GM23338 (cell line): ENCODE measurements around the gene HHIP. TPM values are rescaled to one million over a fixed set of nuclear protein-coding genes. Genes with fewer than 3 reads are reported as not detected.

Experiments used
- ATAC-seq: fragments of 200-7000 bp; cut with Tn5 transposase; 3 replicates; pipeline ENCODE4 v1.9.1; 2020
- DNase-seq: peaks from one replicate; pipeline ENCODE4 v3.0.0-alpha.2; 2015; ENCODE audit warnings: low spot score
- H2AFZ ChIP-seq: fragments of 200-600 bp; sonication (generic); 2 replicates; pipeline ENCODE4 v1.8.0; 2016; ENCODE audit warnings: antibody characterized with exemption, mild to moderate bottlenecking, moderate library complexity
- H3F3A ChIP-seq: fragments of 200-600 bp; sonication (generic); replicated peaks from 2 replicates; pipeline ENCODE4 v1.8.0; 2017; ENCODE audit warnings: antibody characterized with exemption, mixed run types, low read depth
- H3K27ac ChIP-seq: fragments of 200-600 bp; sonication (generic); 2 replicates; pipeline ENCODE4 v1.6.1; 2016; ENCODE audit warnings: low read depth
- H3K27me3 ChIP-seq: fragments of 200-600 bp; sonication (generic); 2 replicates; pipeline ENCODE4 v1.8.0; 2016; ENCODE audit warnings: mild to moderate bottlenecking, mixed run types, moderate library complexity; ENCODE audit not compliant: insufficient read depth
- H3K36me3 ChIP-seq: fragments of 200-600 bp; sonication (generic); 2 replicates; pipeline ENCODE4 v1.8.0; 2016; ENCODE audit warnings: mild to moderate bottlenecking; ENCODE audit not compliant: insufficient read depth
- H3K4me1 ChIP-seq: fragments of 200-600 bp; sonication (generic); 2 replicates; pipeline ENCODE4 v1.8.0; 2016; ENCODE audit warnings: mild to moderate bottlenecking, moderate library complexity; ENCODE audit not compliant: insufficient read depth
- H3K4me2 ChIP-seq: fragments of 200-600 bp; sonication (generic); 2 replicates; pipeline ENCODE4 v1.7.1; 2017; ENCODE audit warnings: mixed run types
- H3K4me3 ChIP-seq: fragments of 200-600 bp; sonication (generic); 2 replicates; pipeline ENCODE4 v1.6.1; 2016; ENCODE audit warnings: mixed run types
- H3K79me2 ChIP-seq: fragments of 200-600 bp; sonication (generic); replicated peaks from 2 replicates; pipeline ENCODE4 v1.8.0; 2017; ENCODE audit warnings: mild to moderate bottlenecking; ENCODE audit not compliant: insufficient read depth
- H3K9me2 ChIP-seq: fragments of 200-600 bp; sonication (generic); 2 replicates; pipeline ENCODE4 v1.8.0; 2017; ENCODE audit not compliant: insufficient read depth
- H4K20me1 ChIP-seq: fragments of 200-600 bp; sonication (generic); replicated peaks from 2 replicates; pipeline ENCODE4 v1.8.0; 2017; ENCODE audit warnings: mild to moderate bottlenecking; ENCODE audit not compliant: insufficient read depth
- H3K27ac Mint-ChIP-seq: 2 replicates; pipeline ENCODE4 v1.8.0; 2020; ENCODE audit warnings: inconsistent platforms, mild to moderate bottlenecking, moderate library complexity, mixed read lengths
- H3K27me3 Mint-ChIP-seq: 3 replicates; pipeline ENCODE4 v1.8.0; 2022; ENCODE audit warnings: low read depth, mild to moderate bottlenecking, moderate library complexity, mixed read lengths, inconsistent platforms; ENCODE audit not compliant: insufficient read depth, poor library complexity
- H3K36me3 Mint-ChIP-seq: 3 replicates; pipeline ENCODE4 v1.8.0; 2021; ENCODE audit warnings: low read depth, mild to moderate bottlenecking, inconsistent platforms, moderate library complexity, mixed read lengths
- H3K4me1 Mint-ChIP-seq: 3 replicates; pipeline ENCODE4 v1.8.0; 2020; ENCODE audit warnings: mild to moderate bottlenecking, inconsistent platforms, mixed read lengths
- H3K4me3 Mint-ChIP-seq: 3 replicates; pipeline ENCODE4 v1.8.0; 2021; ENCODE audit warnings: moderate library complexity, mild to moderate bottlenecking, inconsistent platforms, mixed read lengths
- H3K9me3 Mint-ChIP-seq: 3 replicates; pipeline ENCODE4 v1.8.0; 2020; ENCODE audit warnings: moderate library complexity, mild to moderate bottlenecking, inconsistent platforms, mixed read lengths
- CREB1 ChIP-seq: fragments of 250-450 bp; sonication (Bioruptor Pico); IDR thresholded peaks from 2 replicates; pipeline ENCODE4 v1.5.0; 2020; ENCODE audit warnings: low read depth, mild to moderate bottlenecking, moderate library complexity
- EZH2 ChIP-seq: fragments of 200-600 bp; sonication (generic); IDR thresholded peaks from one replicate; pipeline ENCODE4 v1.8.0; 2017; ENCODE audit warnings: antibody characterized with exemption, mild to moderate bottlenecking, low read depth; ENCODE audit not compliant: unreplicated experiment
- EZH2phosphoT487 ChIP-seq: fragments of 200-600 bp; sonication (generic); IDR thresholded peaks from one replicate; pipeline ENCODE4 v1.8.1; 2018; ENCODE audit warnings: antibody characterized with exemption; ENCODE audit not compliant: unreplicated experiment
- JUNB ChIP-seq: IDR thresholded peaks from one replicate; pipeline ENCODE4 v1.6.1; 2016; ENCODE audit warnings: antibody characterized with exemption; ENCODE audit not compliant: unreplicated experiment
- NANOG ChIP-seq: IDR thresholded peaks from 2 replicates; pipeline ENCODE4 v1.6.1; 2016; ENCODE audit warnings: antibody characterized with exemption, borderline replicate concordance
- STAT1 ChIP-seq: IDR thresholded peaks from one replicate; pipeline ENCODE4 v1.6.1; 2016; ENCODE audit warnings: antibody characterized with exemption; ENCODE audit not compliant: unreplicated experiment
- ZNF114 ChIP-seq: fragments of 250-450 bp; sonication (Bioruptor Pico); IDR thresholded peaks from 2 replicates; pipeline ENCODE4 v1.5.0; 2020; ENCODE audit warnings: mild to moderate bottlenecking, moderate library complexity
- polyA plus RNA-seq: library from polyadenylated mRNA; unstranded; fragments of >200 nt; fragmentation: Nextera tagmentation; extraction: Ambion mirVana; gene quantifications from 2 replicates; pipeline ENCODE4 v1.2.1, GENCODE V29; 2016
- total RNA-seq: library from RNA; depleted of rRNA; stranded (reverse); fragments of >200 nt; shearing (Covaris generic); gene quantifications from 2 replicates; pipeline ENCODE4 v1.2.3, GENCODE V29; 2014
- TF ChIP-seq, protein P1 (sequence below): IDR thresholded peaks from 2 replicates; pipeline ENCODE4 v1.6.1; 2016; ENCODE audit warnings: antibody characterized with exemption
- TF ChIP-seq, protein P2 (sequence below), 2 experiments: fragments of 200-600 bp in 1 of 2; sonication (generic) in 1 of 2; conservative IDR thresholded peaks; 2 replicates each; pipeline versions ENCODE4 v1.5.1 to v1.6.1; 2016 to 2017; ENCODE audit warnings: antibody characterized with exemption in 2 of 2, low read depth in 2 of 2, mild to moderate bottlenecking in 2 of 2, moderate library complexity in 1 of 2
- TF ChIP-seq, protein P3 (sequence below): IDR thresholded peaks from one replicate; pipeline ENCODE4 v1.6.1; 2018; ENCODE audit warnings: antibody characterized with exemption; ENCODE audit not compliant: unreplicated experiment
- TF ChIP-seq, protein P4 (sequence below): fragments of 250-450 bp; sonication (Bioruptor Pico); IDR thresholded peaks from 2 replicates; pipeline ENCODE4 v1.5.0; 2020; ENCODE audit warnings: mild to moderate bottlenecking, moderate library complexity

Gene HHIP
- total and polyA plus RNA-seq, 2 experiments from 2014 or later = 2.5 to 4.2 TPM

DNA sequence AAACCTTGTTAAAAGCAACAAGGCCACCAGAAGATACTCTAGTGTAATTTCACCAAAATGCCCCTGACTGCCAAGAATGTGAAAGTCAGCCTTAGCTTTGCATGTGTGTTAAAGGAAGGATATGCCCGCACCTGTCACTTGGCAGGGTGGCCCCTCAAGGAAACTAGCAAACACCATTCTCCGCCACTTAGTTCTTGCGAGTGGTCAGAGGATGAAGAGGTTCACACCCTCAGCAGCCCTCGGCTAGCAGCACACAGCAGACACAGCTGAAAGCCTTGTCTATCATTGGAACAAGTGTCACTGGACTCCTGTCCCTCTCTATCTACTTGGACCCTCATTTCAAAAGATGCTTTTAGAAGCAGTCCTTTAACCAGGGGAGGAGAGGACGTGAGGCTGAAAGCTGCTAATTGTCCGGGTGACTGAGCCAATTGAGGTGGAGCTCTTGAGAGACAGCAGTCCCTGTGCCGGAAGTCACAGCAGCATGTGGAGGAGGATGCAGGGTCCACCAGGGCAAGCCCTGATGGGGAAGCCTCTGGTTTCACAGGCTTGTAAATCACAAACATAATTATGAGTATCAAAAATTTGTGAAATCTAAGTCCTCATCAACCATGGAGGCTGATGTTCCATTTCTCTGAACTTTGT is 18.0 kb downstream of the HHIP start:
- H2AFZ ChIP-seq = no peak overlapping the region

More for the DNA sequence above, 18.0 kb downstream of the HHIP start:
- Histone ChIP-seq H3K4me3 (no peak overlapping the region), H3K79me2 (no peaks in the 10 kb centered on the region), H3F3A (no peaks in the 10 kb centered on the region), H3K27me3 (no peaks in the 10 kb centered on the region), H3K27ac (no peak overlapping the region), H3K4me2 (no peak overlapping the region), H4K20me1 (no peaks in the 10 kb centered on the region), H3K9me2 (no peaks in the 10 kb centered on the region), H3K36me3 (no peaks in the 10 kb centered on the region), H3K4me1 (peaks cover 3% of the 10 kb centered on the region; the same call in 1 of the 2 replicates)
- H3K4me1 Mint-ChIP-seq = peaks cover 2% of the 10 kb centered on the region; the same call in 1 of the 3 replicates
- H3K27ac Mint-ChIP-seq = no peak overlapping the region
- peaks cover 2% of the 10 kb centered on the region for H3K27me3 Mint-ChIP-seq
- TF ChIP-seq EZH2 = no peak
- no peak for TF ChIP-seq STAT1
- TF ChIP-seq, protein P1, sequence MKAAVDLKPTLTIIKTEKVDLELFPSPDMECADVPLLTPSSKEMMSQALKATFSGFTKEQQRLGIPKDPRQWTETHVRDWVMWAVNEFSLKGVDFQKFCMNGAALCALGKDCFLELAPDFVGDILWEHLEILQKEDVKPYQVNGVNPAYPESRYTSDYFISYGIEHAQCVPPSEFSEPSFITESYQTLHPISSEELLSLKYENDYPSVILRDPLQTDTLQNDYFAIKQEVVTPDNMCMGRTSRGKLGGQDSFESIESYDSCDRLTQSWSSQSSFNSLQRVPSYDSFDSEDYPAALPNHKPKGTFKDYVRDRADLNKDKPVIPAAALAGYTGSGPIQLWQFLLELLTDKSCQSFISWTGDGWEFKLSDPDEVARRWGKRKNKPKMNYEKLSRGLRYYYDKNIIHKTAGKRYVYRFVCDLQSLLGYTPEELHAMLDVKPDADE = no peak
- no peak for TF ChIP-seq ZNF114 (CRISPR knock-in tag)
- no peak for TF ChIP-seq JUNB
- no peak for TF ChIP-seq NANOG
- TF ChIP-seq, protein P2, sequence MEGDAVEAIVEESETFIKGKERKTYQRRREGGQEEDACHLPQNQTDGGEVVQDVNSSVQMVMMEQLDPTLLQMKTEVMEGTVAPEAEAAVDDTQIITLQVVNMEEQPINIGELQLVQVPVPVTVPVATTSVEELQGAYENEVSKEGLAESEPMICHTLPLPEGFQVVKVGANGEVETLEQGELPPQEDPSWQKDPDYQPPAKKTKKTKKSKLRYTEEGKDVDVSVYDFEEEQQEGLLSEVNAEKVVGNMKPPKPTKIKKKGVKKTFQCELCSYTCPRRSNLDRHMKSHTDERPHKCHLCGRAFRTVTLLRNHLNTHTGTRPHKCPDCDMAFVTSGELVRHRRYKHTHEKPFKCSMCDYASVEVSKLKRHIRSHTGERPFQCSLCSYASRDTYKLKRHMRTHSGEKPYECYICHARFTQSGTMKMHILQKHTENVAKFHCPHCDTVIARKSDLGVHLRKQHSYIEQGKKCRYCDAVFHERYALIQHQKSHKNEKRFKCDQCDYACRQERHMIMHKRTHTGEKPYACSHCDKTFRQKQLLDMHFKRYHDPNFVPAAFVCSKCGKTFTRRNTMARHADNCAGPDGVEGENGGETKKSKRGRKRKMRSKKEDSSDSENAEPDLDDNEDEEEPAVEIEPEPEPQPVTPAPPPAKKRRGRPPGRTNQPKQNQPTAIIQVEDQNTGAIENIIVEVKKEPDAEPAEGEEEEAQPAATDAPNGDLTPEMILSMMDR (conservative IDR thresholded peaks at IDR 0.05; ENCODE audit: low read depth in 2 of 2) = no peak
- no peak for TF ChIP-seq EZH2phosphoT487
- no peak for TF ChIP-seq CREB1 (CRISPR knock-in tag)
- TF ChIP-seq, protein P3, sequence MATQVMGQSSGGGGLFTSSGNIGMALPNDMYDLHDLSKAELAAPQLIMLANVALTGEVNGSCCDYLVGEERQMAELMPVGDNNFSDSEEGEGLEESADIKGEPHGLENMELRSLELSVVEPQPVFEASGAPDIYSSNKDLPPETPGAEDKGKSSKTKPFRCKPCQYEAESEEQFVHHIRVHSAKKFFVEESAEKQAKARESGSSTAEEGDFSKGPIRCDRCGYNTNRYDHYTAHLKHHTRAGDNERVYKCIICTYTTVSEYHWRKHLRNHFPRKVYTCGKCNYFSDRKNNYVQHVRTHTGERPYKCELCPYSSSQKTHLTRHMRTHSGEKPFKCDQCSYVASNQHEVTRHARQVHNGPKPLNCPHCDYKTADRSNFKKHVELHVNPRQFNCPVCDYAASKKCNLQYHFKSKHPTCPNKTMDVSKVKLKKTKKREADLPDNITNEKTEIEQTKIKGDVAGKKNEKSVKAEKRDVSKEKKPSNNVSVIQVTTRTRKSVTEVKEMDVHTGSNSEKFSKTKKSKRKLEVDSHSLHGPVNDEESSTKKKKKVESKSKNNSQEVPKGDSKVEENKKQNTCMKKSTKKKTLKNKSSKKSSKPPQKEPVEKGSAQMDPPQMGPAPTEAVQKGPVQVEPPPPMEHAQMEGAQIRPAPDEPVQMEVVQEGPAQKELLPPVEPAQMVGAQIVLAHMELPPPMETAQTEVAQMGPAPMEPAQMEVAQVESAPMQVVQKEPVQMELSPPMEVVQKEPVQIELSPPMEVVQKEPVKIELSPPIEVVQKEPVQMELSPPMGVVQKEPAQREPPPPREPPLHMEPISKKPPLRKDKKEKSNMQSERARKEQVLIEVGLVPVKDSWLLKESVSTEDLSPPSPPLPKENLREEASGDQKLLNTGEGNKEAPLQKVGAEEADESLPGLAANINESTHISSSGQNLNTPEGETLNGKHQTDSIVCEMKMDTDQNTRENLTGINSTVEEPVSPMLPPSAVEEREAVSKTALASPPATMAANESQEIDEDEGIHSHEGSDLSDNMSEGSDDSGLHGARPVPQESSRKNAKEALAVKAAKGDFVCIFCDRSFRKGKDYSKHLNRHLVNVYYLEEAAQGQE = no peak
- TF ChIP-seq, protein P4, sequence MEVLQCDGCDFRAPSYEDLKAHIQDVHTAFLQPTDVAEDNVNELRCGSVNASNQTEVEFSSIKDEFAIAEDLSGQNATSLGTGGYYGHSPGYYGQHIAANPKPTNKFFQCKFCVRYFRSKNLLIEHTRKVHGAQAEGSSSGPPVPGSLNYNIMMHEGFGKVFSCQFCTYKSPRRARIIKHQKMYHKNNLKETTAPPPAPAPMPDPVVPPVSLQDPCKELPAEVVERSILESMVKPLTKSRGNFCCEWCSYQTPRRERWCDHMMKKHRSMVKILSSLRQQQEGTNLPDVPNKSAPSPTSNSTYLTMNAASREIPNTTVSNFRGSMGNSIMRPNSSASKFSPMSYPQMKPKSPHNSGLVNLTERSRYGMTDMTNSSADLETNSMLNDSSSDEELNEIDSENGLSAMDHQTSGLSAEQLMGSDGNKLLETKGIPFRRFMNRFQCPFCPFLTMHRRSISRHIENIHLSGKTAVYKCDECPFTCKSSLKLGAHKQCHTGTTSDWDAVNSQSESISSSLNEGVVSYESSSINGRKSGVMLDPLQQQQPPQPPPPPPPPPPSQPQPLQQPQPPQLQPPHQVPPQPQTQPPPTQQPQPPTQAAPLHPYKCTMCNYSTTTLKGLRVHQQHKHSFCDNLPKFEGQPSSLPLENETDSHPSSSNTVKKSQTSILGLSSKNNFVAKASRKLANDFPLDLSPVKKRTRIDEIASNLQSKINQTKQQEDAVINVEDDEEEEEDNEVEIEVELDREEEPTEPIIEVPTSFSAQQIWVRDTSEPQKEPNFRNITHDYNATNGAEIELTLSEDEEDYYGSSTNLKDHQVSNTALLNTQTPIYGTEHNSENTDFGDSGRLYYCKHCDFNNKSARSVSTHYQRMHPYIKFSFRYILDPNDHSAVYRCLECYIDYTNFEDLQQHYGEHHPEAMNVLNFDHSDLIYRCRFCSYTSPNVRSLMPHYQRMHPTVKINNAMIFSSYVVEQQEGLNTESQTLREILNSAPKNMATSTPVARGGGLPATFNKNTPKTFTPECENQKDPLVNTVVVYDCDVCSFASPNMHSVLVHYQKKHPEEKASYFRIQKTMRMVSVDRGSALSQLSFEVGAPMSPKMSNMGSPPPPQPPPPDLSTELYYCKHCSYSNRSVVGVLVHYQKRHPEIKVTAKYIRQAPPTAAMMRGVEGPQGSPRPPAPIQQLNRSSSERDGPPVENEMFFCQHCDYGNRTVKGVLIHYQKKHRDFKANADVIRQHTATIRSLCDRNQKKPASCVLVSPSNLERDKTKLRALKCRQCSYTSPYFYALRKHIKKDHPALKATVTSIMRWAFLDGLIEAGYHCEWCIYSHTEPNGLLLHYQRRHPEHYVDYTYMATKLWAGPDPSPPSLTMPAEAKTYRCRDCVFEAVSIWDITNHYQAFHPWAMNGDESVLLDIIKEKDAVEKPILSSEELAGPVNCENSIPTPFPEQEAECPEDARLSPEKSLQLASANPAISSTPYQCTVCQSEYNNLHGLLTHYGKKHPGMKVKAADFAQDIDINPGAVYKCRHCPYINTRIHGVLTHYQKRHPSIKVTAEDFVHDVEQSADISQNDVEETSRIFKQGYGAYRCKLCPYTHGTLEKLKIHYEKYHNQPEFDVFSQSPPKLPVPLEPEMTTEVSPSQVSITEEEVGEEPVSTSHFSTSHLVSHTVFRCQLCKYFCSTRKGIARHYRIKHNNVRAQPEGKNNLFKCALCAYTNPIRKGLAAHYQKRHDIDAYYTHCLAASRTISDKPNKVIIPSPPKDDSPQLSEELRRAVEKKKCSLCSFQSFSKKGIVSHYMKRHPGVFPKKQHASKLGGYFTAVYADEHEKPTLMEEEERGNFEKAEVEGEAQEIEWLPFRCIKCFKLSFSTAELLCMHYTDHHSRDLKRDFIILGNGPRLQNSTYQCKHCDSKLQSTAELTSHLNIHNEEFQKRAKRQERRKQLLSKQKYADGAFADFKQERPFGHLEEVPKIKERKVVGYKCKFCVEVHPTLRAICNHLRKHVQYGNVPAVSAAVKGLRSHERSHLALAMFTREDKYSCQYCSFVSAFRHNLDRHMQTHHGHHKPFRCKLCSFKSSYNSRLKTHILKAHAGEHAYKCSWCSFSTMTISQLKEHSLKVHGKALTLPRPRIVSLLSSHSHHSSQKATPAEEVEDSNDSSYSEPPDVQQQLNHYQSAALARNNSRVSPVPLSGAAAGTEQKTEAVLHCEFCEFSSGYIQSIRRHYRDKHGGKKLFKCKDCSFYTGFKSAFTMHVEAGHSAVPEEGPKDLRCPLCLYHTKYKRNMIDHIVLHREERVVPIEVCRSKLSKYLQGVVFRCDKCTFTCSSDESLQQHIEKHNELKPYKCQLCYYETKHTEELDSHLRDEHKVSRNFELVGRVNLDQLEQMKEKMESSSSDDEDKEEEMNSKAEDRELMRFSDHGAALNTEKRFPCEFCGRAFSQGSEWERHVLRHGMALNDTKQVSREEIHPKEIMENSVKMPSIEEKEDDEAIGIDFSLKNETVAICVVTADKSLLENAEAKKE = no peak
- no peak for ATAC-seq
- no peaks in the 10 kb centered on the region for H3K36me3 Mint-ChIP-seq
- H3K9me3 Mint-ChIP-seq = no peaks in the 10 kb centered on the region
- DNase-seq = no peak
- no peak overlapping the region for H3K4me3 Mint-ChIP-seq
